Right lobe of liver (tissue), 6 donors: Measurements from ENCODE around the gene NEUROD1. TPM values are rescaled to one million over a fixed set of nuclear protein-coding genes. Genes with fewer than 3 reads are reported as not detected.

Source experiments
- ATAC-seq, 4 donors: fragments of 200-7000 bp; cut with Tn5 transposase; one replicate each; pipeline ENCODE4 v1.9.1; 2020; ENCODE audit warnings: mild to moderate bottlenecking in 4 of 4, moderate library complexity in 4 of 4
- DNase-seq, 3 donors: peaks; one replicate each; pipeline ENCODE4 v3.0.0-alpha.2; 2020
- H3K27ac ChIP-seq, 3 donors: fragments of 200-600 bp; one replicate each; pipeline ENCODE4 v1.8.0; 2022
- H3K27me3 ChIP-seq, 2 donors: fragments of 200-600 bp; one replicate each; pipeline ENCODE4 v1.8.0; 2022
- H3K36me3 ChIP-seq, 4 donors: fragments of 200-600 bp; sonication (generic) in 1 of 4; one replicate each; pipeline versions ENCODE4 v1.5.1 to v1.8.0; 2017 to 2022; ENCODE audit warnings: control low read depth in 1 of 4
- H3K4me1 ChIP-seq, 4 donors: fragments of 200-600 bp; sonication (generic) in 1 of 4; one replicate each; pipeline versions ENCODE4 v1.5.1 to v1.8.0; 2017 to 2022; ENCODE audit warnings: control low read depth in 1 of 4
- H3K4me3 ChIP-seq, 3 donors: fragments of 200-600 bp; one replicate each; pipeline ENCODE4 v1.8.0; 2022
- H3K9me3 ChIP-seq, 4 donors: fragments of 200-600 bp; sonication (generic) in 1 of 4; one replicate each; pipeline versions ENCODE4 v1.5.1 to v1.8.0; 2017 to 2022; ENCODE audit warnings: control low read depth in 1 of 4
- POLR2A ChIP-seq: fragments of 450-650 bp; IDR thresholded peaks from one replicate; pipeline ENCODE4 v1.6.1; 2017; ENCODE audit warnings: antibody characterized with exemption, mild to moderate bottlenecking
- WGBS: methylation state at CpG from one replicate; pipeline ENCODE4 v1.1.6; 2018; ENCODE audit warnings: low coverage, low lambda C conversion rate; ENCODE audit not compliant: insufficient coverage; ENCODE audit errors: missing lambda C conversion rate; 5-methylcytosine and 5-hydroxymethylcytosine counted together
- intact Hi-C, 2 donors: fragments of 100-400 bp; cut with DNase I; formaldehyde crosslinking; loops; one replicate each; pipeline versions ENCODE4 v1.11.2 to v1.14.1; 2022
- total RNA-seq, 6 experiments: library from RNA; depleted of rRNA in 2 of 6; stranded (reverse); fragments of >200 nt in 2 of 6; fragmentation: NEBNext Ultra II Directional in 3 of 6; extraction: Animal tissue kit (Norgen Biotek cat#: 25700) in 3 of 6; gene quantifications; one replicate each; pipeline versions ENCODE4 v1.1.0 to v1.2.4, GENCODE V29; 2016 to 2023
- TF ChIP-seq, protein P1 (sequence below), 4 donors: fragments of 200-600 bp in 3 of 4; fragments of 450-650 bp in 1 of 4; IDR thresholded peaks; one replicate each; pipeline versions ENCODE4 v1.5.1 to v1.8.0; 2016 to 2022; ENCODE audit warnings: antibody characterized with exemption in 4 of 4, mild to moderate bottlenecking in 2 of 4
- donor health status: DM: no; HTN: yes; CAD: no.
- donor health status: DM: no; HTN: no; CAD: no.
- donor health status: DM: no; HTN: no; CAD: no.
- donor health status: DM: no; HTN: yes; CAD: no.
- donor health status: DM: no; HTN: yes; CAD: no.

The NEUROD1 gene
- total RNA-seq, 6 experiments from 2014 or later = not detected

DNA sequence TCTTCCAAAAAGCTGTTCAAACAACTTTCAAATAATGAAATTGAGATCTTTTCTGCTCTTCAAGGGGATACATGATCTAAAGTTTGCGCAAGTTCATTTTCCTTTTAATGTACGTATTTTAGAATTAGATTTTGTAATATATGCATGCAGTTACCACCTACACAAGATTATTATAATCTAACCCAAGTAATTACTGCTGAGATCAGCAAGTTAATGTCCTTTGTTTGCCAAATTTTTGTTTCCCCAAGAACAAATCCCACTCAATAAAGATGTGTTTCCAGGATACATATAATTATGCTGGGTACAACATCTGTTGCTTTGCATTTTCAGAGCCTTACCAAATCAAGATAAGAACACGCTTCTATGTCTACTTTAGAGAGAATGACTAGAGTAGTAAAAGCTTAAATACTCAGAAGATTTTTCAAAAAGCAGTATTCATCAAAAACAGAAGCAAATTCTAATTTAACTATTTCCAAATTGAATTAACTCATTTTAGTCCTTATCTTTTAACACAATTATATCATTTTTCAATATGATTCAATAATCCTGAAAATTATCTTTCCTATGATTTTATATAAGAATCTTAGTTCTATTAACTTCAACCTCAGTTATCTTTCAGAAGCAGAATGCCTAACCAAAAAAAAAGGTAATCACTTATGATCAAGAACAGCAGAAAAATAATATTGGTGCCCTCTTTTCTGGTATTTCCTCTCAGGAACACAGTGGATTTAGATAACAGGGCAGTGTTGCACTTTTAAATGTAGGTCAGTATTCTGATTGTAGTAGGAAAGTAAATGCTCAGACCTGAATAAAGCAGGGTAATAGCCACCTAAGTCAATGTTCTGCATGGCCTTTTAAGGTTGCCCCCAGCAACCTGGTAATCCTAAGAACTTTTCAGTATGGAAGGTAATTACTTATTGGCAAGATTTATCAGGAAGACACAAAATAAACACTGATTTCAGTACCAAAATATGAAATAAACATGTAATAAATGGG lies 51.4 kb downstream of the NEUROD1 start:
- TF ChIP-seq POLR2A = no peak
- TF ChIP-seq, protein P1, sequence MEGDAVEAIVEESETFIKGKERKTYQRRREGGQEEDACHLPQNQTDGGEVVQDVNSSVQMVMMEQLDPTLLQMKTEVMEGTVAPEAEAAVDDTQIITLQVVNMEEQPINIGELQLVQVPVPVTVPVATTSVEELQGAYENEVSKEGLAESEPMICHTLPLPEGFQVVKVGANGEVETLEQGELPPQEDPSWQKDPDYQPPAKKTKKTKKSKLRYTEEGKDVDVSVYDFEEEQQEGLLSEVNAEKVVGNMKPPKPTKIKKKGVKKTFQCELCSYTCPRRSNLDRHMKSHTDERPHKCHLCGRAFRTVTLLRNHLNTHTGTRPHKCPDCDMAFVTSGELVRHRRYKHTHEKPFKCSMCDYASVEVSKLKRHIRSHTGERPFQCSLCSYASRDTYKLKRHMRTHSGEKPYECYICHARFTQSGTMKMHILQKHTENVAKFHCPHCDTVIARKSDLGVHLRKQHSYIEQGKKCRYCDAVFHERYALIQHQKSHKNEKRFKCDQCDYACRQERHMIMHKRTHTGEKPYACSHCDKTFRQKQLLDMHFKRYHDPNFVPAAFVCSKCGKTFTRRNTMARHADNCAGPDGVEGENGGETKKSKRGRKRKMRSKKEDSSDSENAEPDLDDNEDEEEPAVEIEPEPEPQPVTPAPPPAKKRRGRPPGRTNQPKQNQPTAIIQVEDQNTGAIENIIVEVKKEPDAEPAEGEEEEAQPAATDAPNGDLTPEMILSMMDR (IDR thresholded peaks at IDR 0.05) = no peak

DNA sequence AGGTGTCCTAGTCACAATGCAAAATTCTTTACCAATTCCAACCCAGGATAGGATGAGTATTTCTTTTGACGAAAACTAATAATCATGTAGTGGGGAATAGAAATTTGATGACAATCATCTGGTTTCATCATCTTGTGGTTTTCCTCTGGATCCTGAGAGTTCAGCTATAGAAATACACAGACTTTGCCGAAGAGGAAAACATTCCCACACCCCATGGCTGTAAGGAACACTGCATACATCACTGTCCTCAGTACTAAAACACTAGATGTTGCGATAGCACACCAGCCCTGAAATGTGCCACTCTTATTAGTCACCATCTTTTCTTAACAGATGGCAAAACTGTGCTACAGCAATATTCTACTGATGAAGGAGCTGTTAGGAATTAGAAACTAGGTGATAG lies 52.8 kb downstream of the NEUROD1 start:
- TF ChIP-seq, protein P1 (IDR thresholded peaks at IDR 0.05) = no peak
- TF ChIP-seq POLR2A = no peak
- Histone ChIP-seq H3K4me1 (no peaks in the 10 kb centered on the region), H3K27me3 (no peaks in the 10 kb centered on the region), H3K4me3 (no peak overlapping the region), H3K36me3 (no peaks in the 10 kb centered on the region), H3K27ac (no peak overlapping the region), H3K9me3 (no peaks in the 10 kb centered on the region)
- no peak for DNase-seq
- WGBS = 46% methylated on average over 3 of the region's 3 CpGs
- intact Hi-C loops = no loop called here
- ATAC-seq = no peak

More for the DNA sequence above, 51.4 kb downstream of the NEUROD1 start:
- Histone ChIP-seq H3K27ac (no peak overlapping the region), H3K4me3 (no peak overlapping the region), H3K4me1 (no peaks in the 10 kb centered on the region), H3K36me3 (no peaks in the 10 kb centered on the region), H3K27me3 (no peaks in the 10 kb centered on the region), H3K9me3 (no peaks in the 10 kb centered on the region)
- ATAC-seq = no peak
- WGBS = 69% methylated on average over 3 of the region's 3 CpGs
- no peak for DNase-seq
- intact Hi-C loops = no loop called here

- DNase-seq (no peak), ATAC-seq (peak in 3 of 4 donors; percentile 31 to 86 (median 64))
- Histone ChIP-seq H3K36me3 (no peaks in the 10 kb centered on the region), H3K9me3 (no peaks in the 10 kb centered on the region), H3K4me3 (no peak overlapping the region), H3K4me1 (no peaks in the 10 kb centered on the region), H3K27me3 (no peaks in the 10 kb centered on the region), H3K27ac (no peak overlapping the region)
- TF ChIP-seq POLR2A = no peak
- TF ChIP-seq, protein P1 (IDR thresholded peaks at IDR 0.05) = no peak
- intact Hi-C loops = no loop called here
These were observed 53.6 kb downstream of the NEUROD1 start for GRCh38 chr2:181626671-181627070.

Other genes with a start within 250 kb of the NEUROD1 start
- gene ITGA4, start 223.1 kb downstream of the NEUROD1 start, total RNA-seq = 1 to 10 TPM; 1.2 to 7.4 (median 3.6) TPM
- gene CERKL, start 23.4 kb downstream of the NEUROD1 start, total RNA-seq = under 1 TPM in 1 of 6 experiments, not detected in 5; 0.37 TPM
- 100 to 1,000 TPM in 2 of 6 experiments, 10 to 100 TPM in 4; 49.4 to 129 (median 74.5) TPM for gene ITPRID2, start 211.2 kb upstream of the NEUROD1 start, total RNA-seq